Thyroid gland (tissue), 4 donors: ENCODE measurements around the gene DNAH12.

ENCODE experiments used
- CTCF ChIP-seq, 6 experiments: fragments of 200-600 bp in 3 of 6; fragments of 450-650 bp in 3 of 6; sonication (generic) in 3 of 6; IDR thresholded peaks; one replicate each; pipeline ENCODE4 v1.5.1; 2016 to 2019; ENCODE audit warnings: antibody characterized with exemption in 6 of 6, mild to moderate bottlenecking in 2 of 6, inconsistent platforms in 1 of 6, moderate library complexity in 1 of 6
- POLR2A ChIP-seq, 2 donors: fragments of 450-650 bp; IDR thresholded peaks; one replicate each; pipeline ENCODE4 v1.6.1; 2017; ENCODE audit warnings: antibody characterized with exemption in 2 of 2, mild to moderate bottlenecking in 2 of 2, moderate library complexity in 1 of 2

- TF ChIP-seq CTCF (IDR thresholded peaks at IDR 0.05), result no peak
- TF ChIP-seq POLR2A (IDR thresholded peaks at IDR 0.05), result no peak
Measured at GRCh38 chr3:57436195-57436761, 107.9 kb downstream of the DNAH12 start.
